T-helper 2 cell treated with Interferon-gamma antibody and Interleukin-4, amounts not matched to agents 100 ng/mL and 5 ng/mL, for 36 hours (primary cell): ENCODE measurements around the gene NLGN4Y. TPM values are rescaled to one million over a fixed set of nuclear protein-coding genes. Genes with fewer than 3 reads are reported as not detected.
"Not testable (repeated sequence)": the region's sequence is repeated elsewhere in the genome, so short reads cannot be mapped to it uniquely, and the experiment has no call there.

Experiments used
- intact Hi-C: fragments of 100-400 bp; cut with micrococcal nuclease; formaldehyde crosslinking; loops from one replicate; pipeline ENCODE4 v1.15.1; 2023
- total RNA-seq: library from RNA; stranded (reverse); gene quantifications from 2 replicates; pipeline ENCODE4 v1.2.3, GENCODE V29; 2022

NLGN4Y gene
- total RNA-seq, 1 donor from 2014 or later = 1.4 TPM

GRCh38 chrY:14834103-14835060, 310.1 kb downstream of the NLGN4Y start:
- intact Hi-C loops = no loop called here

DNA sequence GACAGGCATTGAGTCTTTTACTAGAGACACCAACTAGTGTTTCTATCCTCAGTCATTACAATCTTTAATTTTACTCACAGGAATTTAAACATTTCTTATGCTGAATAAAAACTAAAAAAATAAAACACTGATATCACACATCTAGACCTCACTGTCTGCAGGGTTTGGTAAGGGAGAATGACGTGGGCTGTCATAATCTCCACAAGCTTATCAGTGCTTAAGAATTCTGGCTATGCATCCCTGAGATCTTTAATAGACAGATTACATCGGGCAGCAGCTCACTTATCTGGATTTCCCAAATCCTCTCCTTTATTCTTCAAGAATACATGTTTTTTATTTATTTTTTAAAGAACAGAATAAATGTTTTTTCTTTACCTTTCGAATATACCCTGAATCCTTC, 313.1 kb downstream of the NLGN4Y start:
- intact Hi-C loops = no loop called here

DNA sequence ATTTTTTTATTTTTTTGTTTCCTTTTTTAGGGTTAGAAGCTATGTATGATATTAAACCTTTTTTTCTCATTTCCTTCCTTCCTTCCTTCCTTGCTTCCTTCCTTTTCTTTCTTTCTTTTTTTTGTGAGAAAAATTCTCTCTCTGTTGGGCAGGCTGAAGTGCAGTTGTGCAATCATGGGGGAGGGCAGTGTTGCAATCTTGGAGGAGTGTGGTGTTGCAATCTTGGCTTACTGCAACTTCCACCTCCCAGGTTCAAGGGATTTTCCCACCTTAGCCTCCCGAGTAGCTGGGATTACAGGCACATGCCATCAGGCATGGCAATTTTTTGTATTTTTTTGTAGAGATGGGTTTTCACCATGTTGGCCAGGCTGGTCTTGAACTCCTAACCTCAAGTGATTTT, 326.4 kb downstream of the NLGN4Y start:
- intact Hi-C loops = no loop called here

- intact Hi-C loops = no loop called here
These were observed 336.1 kb downstream of the NLGN4Y start for GRCh38 chrY:14860448-14860847.

DNA sequence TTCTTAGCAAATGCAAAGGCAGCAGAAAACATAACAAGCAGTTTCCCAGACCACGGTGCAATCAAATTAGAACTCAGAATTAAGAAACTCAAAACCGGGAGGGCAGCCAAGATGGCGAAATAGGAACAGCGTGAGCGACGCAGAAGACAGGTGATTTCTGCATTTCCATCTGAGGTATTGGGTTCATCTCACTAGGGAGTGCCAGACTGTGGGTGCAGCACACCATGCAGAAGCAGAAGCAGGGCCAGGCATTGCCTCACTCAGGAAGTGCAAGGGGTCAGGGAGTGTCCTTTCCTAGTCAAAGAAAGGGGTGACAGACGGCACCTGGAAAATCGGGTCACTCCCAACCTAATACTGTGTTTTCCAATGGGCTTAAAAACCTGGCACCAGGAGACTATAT, 336.7 kb downstream of the NLGN4Y start:
- intact Hi-C loops = not testable (repeated sequence)

DNA sequence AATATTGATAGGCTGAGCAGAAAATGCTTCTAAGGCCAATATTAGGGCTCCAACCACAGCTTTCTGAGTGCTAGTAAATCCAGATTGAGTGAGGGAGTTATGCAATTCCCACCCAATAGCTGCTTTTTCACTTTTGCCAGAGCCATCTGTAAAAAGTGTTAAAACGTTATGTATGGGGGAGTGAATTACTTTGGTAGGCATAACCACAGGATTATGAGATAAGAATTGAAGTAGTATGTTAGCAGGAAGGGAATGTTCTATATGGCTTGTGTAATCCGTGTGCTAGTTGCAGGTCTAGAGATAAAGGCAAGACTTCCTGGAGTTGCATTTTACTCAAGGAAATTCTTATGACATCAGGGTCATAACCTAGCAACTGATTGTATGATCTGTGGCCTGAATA, 347.6 kb downstream of the NLGN4Y start:
- intact Hi-C loops = no loop called here
